K562 (cell line): Measurements from ENCODE around the gene LSS.

Source experiments
- ATF1 ChIP-seq, 2 experiments: fragments of 450-650 bp in 1 of 2; IDR thresholded peaks; 2 replicates each; pipeline ENCODE4 v1.6.1; 2016; ENCODE audit warnings: missing compliant biosample characterization in 1 of 2, missing genetic modification characterization in 1 of 2
- FOXK2 ChIP-seq, 2 experiments: fragments of 450-650 bp; IDR thresholded peaks in 1 of 2; conservative IDR thresholded peaks in 1 of 2; 2 replicates each; pipeline ENCODE4 v1.6.1; 2016; ENCODE audit warnings: low read depth in 2 of 2, mild to moderate bottlenecking in 1 of 2
- MAFK ChIP-seq: IDR thresholded peaks from 2 replicates; pipeline ENCODE4 v1.6.1; 2011; ENCODE audit warnings: low read length, improper control_type of control experiment
- POLR2AphosphoS5 ChIP-seq: IDR thresholded peaks from 2 replicates; pipeline ENCODE4 v1.6.1; 2011; ENCODE audit warnings: mild to moderate bottlenecking, low read depth, low read length, moderate library complexity; ENCODE audit not compliant: control insufficient read depth, insufficient read depth
- SETDB1 ChIP-seq: IDR thresholded peaks from one replicate; pipeline ENCODE4 v1.6.1; 2012; ENCODE audit warnings: low read length, control low read depth, inconsistent platforms
- SMC3 ChIP-seq: conservative IDR thresholded peaks from 2 replicates; pipeline ENCODE4 v1.6.1; 2011; ENCODE audit warnings: low read depth, low read length, improper control_type of control experiment; ENCODE audit not compliant: insufficient read depth
- ZNF197 ChIP-seq: fragments of 200-800 bp; sonication (Bioruptor generic); IDR thresholded peaks from 2 replicates; pipeline ENCODE4 v1.6.1; 2016; ENCODE audit warnings: low read depth, missing genetic modification characterization, missing compliant biosample characterization
- ZZZ3 ChIP-seq: fragments of 450-650 bp; IDR thresholded peaks from 2 replicates; pipeline ENCODE4 v1.6.1; 2016; ENCODE audit warnings: antibody characterized with exemption, mild to moderate bottlenecking, moderate library complexity

- no peak for TF ChIP-seq ZZZ3
- no peak for TF ChIP-seq ATF1 (CRISPR knock-in tag; IDR thresholded peaks at IDR 0.05)
- no peak for TF ChIP-seq ATF1 (tag; IDR thresholded peaks at IDR 0.05)
- TF ChIP-seq ZNF197 (CRISPR knock-in tag), result no peak
- no peak for TF ChIP-seq SMC3
- no peak for TF ChIP-seq FOXK2 (conservative IDR thresholded peaks at IDR 0.05 in 1 of 2, IDR thresholded peaks at IDR 0.05 in 1 of 2; ENCODE audit: low read depth in 2 of 2)
- no peak for TF ChIP-seq SETDB1
- no peak for TF ChIP-seq POLR2AphosphoS5
- no peak for TF ChIP-seq MAFK
Measured at GRCh38 chr21:46255758-46256337, 27.3 kb upstream of the LSS start.
